GM23248 (cell line): Measurements from ENCODE around the gene MOCOS. TPM values are rescaled to one million over a fixed set of nuclear protein-coding genes. Genes with fewer than 3 reads are reported as not detected.

Source experiments
- DNase-seq: peaks from one replicate; pipeline ENCODE4 v3.0.0-alpha.2; 2015
- H2AFZ ChIP-seq: fragments of 200-600 bp; sonication (generic); 2 replicates; pipeline ENCODE4 v1.6.1; 2016; ENCODE audit warnings: antibody characterized with exemption
- H3F3A ChIP-seq: fragments of 200-600 bp; sonication (generic); 2 replicates; pipeline ENCODE4 v1.6.1; 2016; ENCODE audit warnings: mild to moderate bottlenecking, antibody characterized with exemption, mixed run types; ENCODE audit not compliant: insufficient read depth
- H3K27ac ChIP-seq: fragments of 200-600 bp; sonication (generic); 2 replicates; pipeline ENCODE4 v1.5.1; 2016; ENCODE audit warnings: mild to moderate bottlenecking
- H3K27me3 ChIP-seq: fragments of 200-600 bp; sonication (generic); replicated peaks from 2 replicates; pipeline ENCODE4 v1.6.1; 2016; ENCODE audit warnings: mild to moderate bottlenecking; ENCODE audit not compliant: insufficient read depth
- H3K36me3 ChIP-seq: fragments of 200-600 bp; sonication (generic); 2 replicates; pipeline ENCODE4 v1.6.1; 2016; ENCODE audit warnings: low read depth, mild to moderate bottlenecking
- H3K4me1 ChIP-seq: fragments of 200-600 bp; sonication (generic); 2 replicates; pipeline ENCODE4 v1.6.1; 2016; ENCODE audit warnings: mild to moderate bottlenecking; ENCODE audit not compliant: insufficient read depth
- H3K4me2 ChIP-seq: fragments of 200-600 bp; sonication (generic); one replicate; pipeline ENCODE4 v1.6.1; 2016; ENCODE audit warnings: mild to moderate bottlenecking; ENCODE audit not compliant: unreplicated experiment
- H3K4me3 ChIP-seq: fragments of 200-600 bp; sonication (generic); 2 replicates; pipeline ENCODE4 v1.5.1; 2016; ENCODE audit warnings: mild to moderate bottlenecking
- H3K79me2 ChIP-seq: fragments of 200-600 bp; sonication (generic); 2 replicates; pipeline ENCODE4 v1.6.1; 2016; ENCODE audit warnings: mild to moderate bottlenecking; ENCODE audit not compliant: insufficient read depth
- H3K9ac ChIP-seq: fragments of 200-600 bp; sonication (generic); 2 replicates; pipeline ENCODE4 v1.6.1; 2016; ENCODE audit warnings: mild to moderate bottlenecking
- H3K9me2 ChIP-seq: fragments of 200-600 bp; sonication (generic); 2 replicates; pipeline ENCODE4 v1.6.1; 2016; ENCODE audit warnings: mixed run types, mild to moderate bottlenecking, moderate library complexity; ENCODE audit not compliant: insufficient read depth
- H3K9me3 ChIP-seq: fragments of 200-600 bp; sonication (generic); one replicate; pipeline ENCODE4 v1.6.1; 2017; ENCODE audit warnings: low read depth
- H4K20me1 ChIP-seq: fragments of 200-600 bp; sonication (generic); 2 replicates; pipeline ENCODE4 v1.6.0; 2016; ENCODE audit not compliant: insufficient read depth
- EZH2 ChIP-seq: fragments of 200-600 bp; sonication (generic); IDR thresholded peaks from 2 replicates; pipeline ENCODE4 v1.6.1; 2018; ENCODE audit warnings: antibody characterized with exemption, mild to moderate bottlenecking; ENCODE audit not compliant: insufficient read depth, poor library complexity, severe bottlenecking
- EZH2phosphoT487 ChIP-seq: fragments of 200-600 bp; sonication (generic); IDR thresholded peaks from 2 replicates; pipeline ENCODE4 v1.6.1; 2018; ENCODE audit warnings: antibody characterized with exemption, moderate library complexity, mild to moderate bottlenecking, low read depth; ENCODE audit not compliant: insufficient read depth
- WGBS, 2 experiments: methylation state at CpG; one replicate each; pipeline ENCODE4 v1.1.6; 2015 to 2017; ENCODE audit warnings: low lambda C conversion rate in 2 of 2, low coverage in 1 of 2; ENCODE audit errors: missing lambda C conversion rate in 2 of 2; 5-methylcytosine and 5-hydroxymethylcytosine counted together
- in situ Hi-C: fragments of 300-500 bp; cut with MboI; formaldehyde crosslinking; loops from 2 replicates; pipeline ENCODE4 v1.15.0; 2020
- polyA plus RNA-seq: library from polyadenylated mRNA; unstranded; fragments of >200 nt; fragmentation: Nextera tagmentation; extraction: Ambion mirVana; gene quantifications from 2 replicates; pipeline ENCODE4 v1.2.1, GENCODE V29; 2016
- total RNA-seq: library from RNA; depleted of rRNA; stranded (reverse); fragments of >200 nt; shearing (Covaris generic); gene quantifications from 2 replicates; pipeline ENCODE4 v1.2.3, GENCODE V29; 2014

The MOCOS gene
- total and polyA plus RNA-seq, 2 experiments from 2014 or later: 17.9 to 23.6 TPM

DNA sequence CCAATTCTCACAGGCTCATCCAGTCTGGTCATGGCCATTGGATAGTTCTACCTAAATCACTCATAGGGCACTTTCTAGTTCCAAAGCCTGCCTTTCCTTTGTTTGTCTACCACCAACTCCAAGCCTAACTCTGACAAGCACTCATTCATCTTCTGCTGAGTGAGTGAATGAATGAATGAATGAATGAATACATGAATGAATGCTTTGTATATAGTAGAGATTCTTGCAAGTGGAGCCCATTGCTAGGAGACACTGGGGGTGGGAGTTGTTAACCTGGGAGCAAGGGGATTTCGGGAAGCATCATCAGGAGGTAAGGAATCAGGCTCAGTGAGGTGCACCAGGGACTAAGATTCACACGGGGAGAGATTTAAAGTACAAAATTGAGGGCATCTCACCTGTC is 3.3 kb upstream of the MOCOS start:
- no peaks in the 10 kb centered on the region for H3K36me3 ChIP-seq
- peaks cover 13% of the 10 kb centered on the region for H3K4me1 ChIP-seq
- H3K9ac ChIP-seq: no peak overlapping the region
- H3K9me3 ChIP-seq: no peaks in the 10 kb centered on the region
- no peak overlapping the region for H3K4me3 ChIP-seq
- in situ Hi-C loops: no loop called here
- H3K9me2 ChIP-seq: no peaks in the 10 kb centered on the region
- 90 to 94% methylated on average over 2 of the region's 2 CpGs for WGBS, 2 experiments
- H3K27me3 ChIP-seq: no peaks in the 10 kb centered on the region
- no peak overlapping the region for H3K4me2 ChIP-seq
- TF ChIP-seq EZH2phosphoT487 (no peak), EZH2 (no peak)
- H4K20me1 ChIP-seq: no peaks in the 10 kb centered on the region
- DNase-seq: no peak
- peaks cover 17% of the 10 kb centered on the region for H3K79me2 ChIP-seq
- H3F3A ChIP-seq: peaks cover 13% of the 10 kb centered on the region; the same call in 1 of the 2 replicates
- no peak overlapping the region for H2AFZ ChIP-seq
- no peak overlapping the region for H3K27ac ChIP-seq

DNA sequence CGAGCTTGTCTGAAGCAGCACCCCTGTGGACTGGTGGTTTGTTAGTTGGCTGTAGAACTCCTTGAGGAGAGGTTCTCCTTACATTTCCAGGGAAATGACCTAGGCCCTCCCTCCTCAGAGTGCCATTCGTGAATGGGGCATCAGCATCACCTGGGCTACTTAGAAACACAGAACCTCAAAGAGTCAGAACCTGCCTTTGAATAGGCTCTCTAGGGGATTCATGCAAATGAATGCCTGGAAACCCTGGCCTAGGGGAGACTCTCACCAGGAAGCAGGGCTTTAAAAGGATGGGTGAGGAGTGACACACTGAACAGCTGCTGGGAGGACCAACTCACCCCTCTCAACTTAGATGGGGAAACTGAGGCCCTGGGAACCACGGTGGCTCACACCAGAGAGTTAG is 2.1 kb upstream of the MOCOS start:
- TF ChIP-seq EZH2phosphoT487 (no peak), EZH2 (no peak)
- DNase-seq: no peak
- no peak overlapping the region for H3K4me3 ChIP-seq
- no peaks in the 10 kb centered on the region for H4K20me1 ChIP-seq
- H3K4me2 ChIP-seq: no peak overlapping the region
- peaks cover 28% of the 10 kb centered on the region for H3K79me2 ChIP-seq
- 92 to 100% methylated on average over 3 of the region's 3 CpGs for WGBS, 2 experiments
- in situ Hi-C loops: no loop called here
- H2AFZ ChIP-seq: no peak overlapping the region
- H3K27me3 ChIP-seq: no peaks in the 10 kb centered on the region
- H3K4me1 ChIP-seq: peaks cover 15% of the 10 kb centered on the region
- peaks cover 5% of the 10 kb centered on the region; the same call in 1 of the 2 replicates for H3F3A ChIP-seq
- no peaks in the 10 kb centered on the region for H3K36me3 ChIP-seq
- no peak overlapping the region for H3K27ac ChIP-seq
- no peaks in the 10 kb centered on the region for H3K9me2 ChIP-seq
- H3K9me3 ChIP-seq: no peaks in the 10 kb centered on the region
- no peak overlapping the region for H3K9ac ChIP-seq

DNA sequence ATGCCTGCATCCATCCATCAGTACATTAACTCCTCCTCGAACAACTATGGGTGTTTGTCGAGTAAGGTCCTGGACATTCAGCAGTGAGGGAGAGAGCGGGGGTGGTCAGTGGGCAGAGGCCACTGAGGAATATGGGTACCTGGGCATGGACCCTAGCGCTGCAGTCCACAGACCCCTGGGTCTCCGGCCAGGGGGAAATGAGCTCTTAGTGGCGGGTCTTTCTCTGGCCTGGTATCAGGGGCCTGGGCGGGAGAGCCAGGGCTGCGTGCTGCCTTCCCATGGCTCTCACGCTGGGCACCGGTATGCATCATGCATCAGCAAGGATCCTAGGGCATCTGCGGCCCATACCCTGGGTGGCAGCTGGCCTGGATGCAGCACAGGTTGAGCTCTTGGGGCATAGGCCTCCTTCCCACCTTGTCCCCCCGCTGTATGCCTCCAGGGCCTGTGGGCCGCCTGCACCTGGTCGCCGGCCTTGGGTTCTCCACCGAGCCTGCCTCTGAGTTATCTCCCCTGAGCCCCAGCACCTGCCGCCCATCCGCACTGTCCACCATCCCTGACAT is 1.3 kb upstream of the MOCOS start:
- peak overlapping the region; percentile 86 for H3K4me3 ChIP-seq
- no peaks in the 10 kb centered on the region for H3K36me3 ChIP-seq
- in situ Hi-C loops: no loop called here
- H2AFZ ChIP-seq: no peak overlapping the region
- peaks cover 35% of the 10 kb centered on the region for H3K79me2 ChIP-seq
- no peak for TF ChIP-seq EZH2phosphoT487
- no peak for TF ChIP-seq EZH2
- 74 to 77% methylated on average over 18 of the region's 18 CpGs for WGBS, 2 experiments
- no peak for DNase-seq
- no peak overlapping the region for H3K27ac ChIP-seq
- H3K9me2 ChIP-seq: no peaks in the 10 kb centered on the region
- peaks cover 11% of the 10 kb centered on the region for H3K4me1 ChIP-seq
- H3K4me2 ChIP-seq: peak overlapping the region; percentile 93
- H3K9me3 ChIP-seq: no peaks in the 10 kb centered on the region
- no peaks in the 10 kb centered on the region for H4K20me1 ChIP-seq
- no peaks in the 10 kb centered on the region for H3K27me3 ChIP-seq
- H3F3A ChIP-seq: no peaks in the 10 kb centered on the region
- H3K9ac ChIP-seq: no peak overlapping the region

DNA sequence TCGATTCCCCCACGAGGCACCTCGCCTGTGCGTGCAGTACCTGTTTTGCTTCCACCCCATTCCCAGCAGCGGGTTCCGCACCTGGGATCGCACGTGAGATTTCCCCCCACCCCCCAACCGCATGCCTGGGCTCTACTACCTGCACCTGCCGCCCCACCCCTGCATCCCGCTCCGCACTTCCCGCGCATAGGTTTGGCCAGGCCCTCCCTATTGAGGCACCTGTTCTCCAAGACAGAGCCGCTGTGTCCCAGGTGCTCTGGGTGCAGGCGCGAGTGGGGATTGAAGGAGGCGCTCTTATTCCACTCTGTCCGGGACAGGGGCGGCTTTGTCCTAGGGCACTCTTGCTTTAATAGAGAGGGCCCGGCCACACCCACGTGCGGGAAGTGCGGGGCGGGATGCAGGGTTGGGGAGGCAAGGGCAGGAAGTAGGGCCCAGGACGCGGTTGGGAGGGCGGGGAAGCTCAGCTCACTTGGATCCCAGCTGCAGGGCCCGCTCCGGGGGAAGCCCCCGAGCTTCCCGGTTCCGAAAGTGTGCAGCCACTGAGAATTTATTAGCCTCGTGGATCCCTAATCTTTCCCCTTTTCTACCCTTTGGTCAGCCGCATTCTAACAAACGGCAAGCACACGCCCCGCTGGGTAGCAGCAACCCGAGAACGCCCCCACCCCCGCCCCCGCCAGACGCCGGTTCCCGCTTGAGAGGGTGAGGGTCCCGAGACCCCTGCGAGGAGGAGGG is 670 bp upstream of the MOCOS start:
- DNase-seq: peak; percentile 59
- TF ChIP-seq EZH2phosphoT487 (no peak), EZH2 (no peak)
- H3K27ac ChIP-seq: no peak overlapping the region

More for the DNA sequence above, 670 bp upstream of the MOCOS start:
- H4K20me1 ChIP-seq: no peaks in the 10 kb centered on the region
- in situ Hi-C loops: no loop called here
- peaks cover 11% of the 10 kb centered on the region for H3K4me1 ChIP-seq
- 0 out of 2 replicates have a peak, but pooled peaks cover 2% of the 10 kb centered on the region for H3K36me3 ChIP-seq
- no peaks in the 10 kb centered on the region for H3K9me2 ChIP-seq
- peak overlapping the region; percentile 87 for H3K9ac ChIP-seq
- no peaks in the 10 kb centered on the region for H3K27me3 ChIP-seq
- H2AFZ ChIP-seq: peak overlapping the region; percentile 99
- H3K4me2 ChIP-seq: peak overlapping the region; percentile 93
- H3F3A ChIP-seq: no peaks in the 10 kb centered on the region
- no peaks in the 10 kb centered on the region for H3K9me3 ChIP-seq
- H3K4me3 ChIP-seq: peak overlapping the region; percentile 86
- WGBS, 2 experiments: 6 to 8% methylated on average over 37 to 47 of the region's 47 CpGs
- H3K79me2 ChIP-seq: peaks cover 42% of the 10 kb centered on the region
